HG03442 (cell line): ENCODE measurements around the gene TTC28.

Experiments
- ATAC-seq: cut with Tn5 transposase; IDR thresholded peaks from one replicate; pipeline ENCODE4 v1.9.1; 2021; ENCODE audit warnings: mild to moderate bottlenecking, moderate library complexity; ENCODE audit not compliant: unreplicated experiment

Gene TTC28

DNA sequence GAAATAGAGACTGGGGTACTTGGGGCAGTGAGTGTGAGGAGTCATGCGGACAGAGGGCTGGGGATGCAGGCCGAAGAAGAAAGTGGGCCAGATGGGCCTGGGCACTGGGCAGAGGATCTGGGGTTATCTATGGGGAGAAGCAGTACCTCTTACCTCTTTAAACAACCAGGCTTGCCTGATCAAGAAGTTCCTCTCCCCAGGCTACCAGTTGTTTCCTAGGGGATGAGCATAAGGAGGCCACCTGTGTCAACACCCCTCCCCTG is 662.2 kb downstream of the TTC28 start:
- ATAC-seq: no peak

DNA sequence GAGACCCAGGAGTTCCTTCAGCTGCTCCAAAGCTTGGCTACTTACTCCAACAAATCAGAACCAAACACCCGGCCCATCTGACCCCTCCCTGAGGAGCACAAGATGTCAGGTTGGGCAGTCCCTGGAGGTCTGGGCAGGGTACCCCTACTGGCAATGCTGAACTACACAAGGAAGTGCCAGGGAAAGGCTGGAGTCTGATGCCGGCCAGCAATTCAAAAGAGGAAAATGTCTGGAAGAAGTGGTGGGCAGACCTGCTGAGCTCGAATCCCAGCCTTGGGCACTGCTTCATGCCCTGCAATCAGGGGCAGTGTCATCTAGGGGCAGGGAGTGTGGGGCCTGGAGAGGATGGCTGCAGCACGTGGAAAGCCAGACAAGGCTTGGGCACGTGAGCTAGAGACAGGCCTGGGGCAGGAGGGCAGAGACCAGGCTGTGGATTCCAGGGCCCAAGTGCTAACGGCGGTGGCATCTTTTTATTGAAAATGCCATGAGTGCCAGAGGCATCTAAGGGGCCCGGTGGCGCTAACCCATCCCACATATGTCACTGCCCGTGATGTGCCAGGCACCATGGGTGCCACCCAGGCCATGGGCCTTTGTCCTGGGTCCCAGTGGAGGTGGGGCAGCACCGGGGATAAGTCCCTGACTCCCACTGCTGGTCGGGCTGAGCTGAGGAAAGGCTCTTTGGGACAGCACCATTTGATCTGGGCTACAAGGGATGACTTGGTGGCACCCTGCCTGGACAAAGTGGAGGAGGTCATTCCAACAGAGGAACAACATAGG is 662.7 kb downstream of the TTC28 start:
- ATAC-seq: no peak

GRCh38 chr22:28015676-28016601 is 663.7 kb downstream of the TTC28 start:
- ATAC-seq: no peak

DNA sequence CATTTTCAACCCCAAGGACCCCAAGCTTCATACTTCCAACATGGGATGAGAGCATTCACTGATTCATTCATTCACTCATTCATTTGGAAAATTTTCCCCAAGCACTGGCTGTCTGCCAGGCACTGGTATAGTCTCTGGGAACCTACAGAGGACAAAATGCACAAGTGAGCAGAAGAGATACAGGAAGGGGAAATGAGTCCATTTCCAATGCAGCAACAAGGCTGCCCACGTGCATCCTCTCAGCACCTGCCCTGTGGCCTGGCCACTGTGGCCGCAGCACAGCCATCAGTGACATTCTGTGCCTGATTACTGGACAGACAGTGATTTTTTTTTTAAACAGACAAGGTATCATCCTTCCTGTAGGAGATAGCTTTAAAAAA is 664.6 kb downstream of the TTC28 start:
- ATAC-seq: no peak

DNA sequence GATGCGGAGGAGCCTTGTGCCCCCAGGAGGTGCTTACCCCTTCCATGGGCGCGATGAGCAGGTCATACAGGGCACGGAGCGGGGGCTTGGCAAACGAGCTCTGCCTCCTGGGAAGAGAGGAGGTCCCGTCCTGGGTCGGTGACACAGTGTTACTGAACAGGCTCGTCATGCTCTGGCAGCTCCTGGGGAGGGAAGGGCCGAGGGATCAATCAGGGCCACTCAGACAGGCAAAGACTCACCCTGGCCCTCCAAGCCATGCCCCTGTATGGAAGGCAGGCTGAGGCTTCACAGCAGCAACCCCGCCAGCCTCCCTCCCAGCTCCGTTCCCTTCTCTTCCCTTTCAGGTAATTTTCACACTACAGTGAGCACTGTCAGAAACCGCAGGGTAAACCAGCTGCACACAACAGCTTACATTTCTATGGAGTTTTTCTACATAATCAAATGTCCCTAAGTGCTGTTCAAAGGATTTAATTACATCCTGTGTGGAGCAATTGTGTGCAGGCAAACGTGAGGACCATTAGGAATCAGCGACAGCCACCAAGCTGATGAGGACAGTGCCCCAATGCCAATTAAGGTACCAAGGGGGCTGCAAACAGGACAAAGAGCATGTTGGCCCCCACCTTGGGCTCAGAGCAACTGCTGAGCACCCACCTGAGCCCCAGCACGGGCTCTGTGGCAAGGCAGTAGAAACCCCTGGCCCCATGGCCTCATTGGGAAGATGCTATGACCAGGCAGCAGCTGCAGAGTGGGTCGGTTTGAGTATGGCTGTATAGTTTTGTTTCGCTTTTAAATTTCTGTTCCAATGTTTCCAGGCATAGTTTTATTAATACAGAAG is 665.2 kb downstream of the TTC28 start:
- ATAC-seq: no peak

GRCh38 chr22:28013611-28014010 is 666.0 kb downstream of the TTC28 start:
- no peak for ATAC-seq

- no peak for ATAC-seq
These were observed 666.7 kb downstream of the TTC28 start for GRCh38 chr22:28012832-28013460.

DNA sequence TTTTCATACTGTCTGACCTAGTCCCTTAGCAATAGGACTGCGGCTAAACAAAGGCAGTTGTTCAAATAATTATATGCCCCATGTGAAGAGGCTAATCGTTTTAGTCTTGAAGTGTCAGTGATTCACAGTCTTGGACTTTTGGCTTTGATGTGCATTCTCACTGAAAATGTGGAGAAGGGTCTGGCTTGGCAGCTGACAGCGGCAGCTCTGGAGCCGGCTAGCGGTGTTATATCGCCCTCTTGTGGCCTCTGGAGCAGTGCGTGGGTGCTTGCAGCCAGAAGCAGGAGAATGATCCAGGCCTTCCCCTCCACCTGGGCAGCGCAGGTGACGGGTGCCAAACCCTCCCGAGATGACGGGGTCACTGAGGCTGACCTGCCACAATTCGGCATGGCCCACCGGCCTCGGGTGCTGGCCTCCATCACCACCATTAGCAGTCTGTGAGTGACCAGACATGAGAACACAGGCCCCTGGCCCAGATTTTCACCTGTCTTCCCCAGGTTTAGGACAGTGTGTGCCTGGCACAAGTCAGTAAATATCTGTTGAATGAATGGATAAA is 670.3 kb downstream of the TTC28 start:
- no peak for ATAC-seq

- no peak for ATAC-seq
These were observed 671.0 kb downstream of the TTC28 start for GRCh38 chr22:28008649-28009048.

DNA sequence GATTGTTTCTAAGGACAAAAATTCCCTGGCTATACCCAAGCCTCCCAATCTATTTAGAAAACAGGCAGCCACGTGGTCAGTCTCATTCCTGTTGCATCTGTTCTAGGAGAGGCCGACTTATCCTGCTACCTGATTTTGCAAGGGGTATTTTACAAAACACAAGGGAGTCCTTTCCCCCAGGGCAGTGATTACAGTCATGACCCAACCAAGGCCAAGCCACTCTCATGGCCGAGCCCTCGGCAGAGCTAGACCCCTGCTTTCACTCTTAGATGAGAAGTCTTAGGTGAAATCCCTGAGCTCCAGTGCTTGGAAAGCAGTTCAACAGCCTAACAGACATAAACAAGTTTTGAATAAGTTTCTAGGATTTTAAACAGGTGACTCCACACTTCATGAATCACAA is 671.6 kb downstream of the TTC28 start:
- ATAC-seq: no peak

DNA sequence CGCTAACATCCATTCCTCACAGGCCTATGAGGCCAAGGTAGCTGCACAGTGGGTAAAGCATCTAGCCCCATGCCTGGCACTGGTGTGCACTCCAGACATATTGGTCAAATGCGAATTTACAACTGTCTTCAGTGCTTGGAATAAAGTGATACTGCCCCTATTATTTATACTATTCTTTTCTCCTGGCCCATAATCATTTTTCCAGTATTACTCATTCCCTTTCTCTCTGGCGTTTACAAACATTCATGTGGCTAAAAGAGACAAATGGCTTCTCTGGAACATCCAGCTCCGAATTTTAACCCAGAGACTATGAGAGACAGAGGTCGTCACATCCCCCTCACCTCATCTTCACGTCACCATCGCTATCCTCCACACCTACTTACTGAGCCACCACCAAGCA is 673.4 kb downstream of the TTC28 start:
- ATAC-seq: no peak

DNA sequence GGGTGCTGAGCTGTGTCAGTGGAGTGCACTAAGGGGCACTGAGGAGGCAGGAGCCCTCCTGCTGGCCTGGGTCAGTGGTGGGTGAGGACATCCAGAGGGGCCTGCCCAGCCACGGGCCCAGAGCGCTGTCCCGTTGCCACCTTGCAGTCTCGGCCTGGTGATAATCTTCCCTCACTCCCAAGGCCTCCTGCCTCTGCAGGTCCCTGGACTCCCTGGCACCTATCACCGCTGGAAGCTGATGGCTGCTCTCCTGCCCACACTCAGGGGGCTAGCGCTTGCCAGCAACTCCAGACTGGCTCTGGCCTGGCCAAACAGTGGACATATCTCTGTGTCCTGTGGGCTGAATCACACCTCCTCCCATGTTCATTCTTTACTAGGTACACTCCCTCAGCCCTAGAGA is 674.1 kb downstream of the TTC28 start:
- no peak for ATAC-seq

DNA sequence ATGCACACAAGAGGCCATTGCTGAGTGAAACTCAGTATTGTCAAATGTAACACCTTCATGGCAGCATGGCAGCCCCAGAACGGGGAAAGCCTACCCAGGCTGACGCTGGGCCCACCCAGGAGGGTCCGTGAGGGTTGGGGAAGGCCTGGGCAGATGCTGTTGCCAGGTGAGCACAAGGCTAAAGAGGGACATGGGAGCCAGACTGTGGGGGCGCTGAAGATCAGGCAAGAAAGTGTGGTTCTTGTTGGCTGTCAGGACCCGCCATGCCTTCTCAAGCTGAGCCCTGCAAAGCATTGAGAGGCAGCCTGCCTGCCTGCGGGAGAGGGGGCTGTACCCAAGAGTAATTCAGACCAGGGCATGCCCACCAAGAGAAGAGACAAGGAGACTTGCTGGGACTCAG is 675.6 kb downstream of the TTC28 start:
- ATAC-seq: no peak

DNA sequence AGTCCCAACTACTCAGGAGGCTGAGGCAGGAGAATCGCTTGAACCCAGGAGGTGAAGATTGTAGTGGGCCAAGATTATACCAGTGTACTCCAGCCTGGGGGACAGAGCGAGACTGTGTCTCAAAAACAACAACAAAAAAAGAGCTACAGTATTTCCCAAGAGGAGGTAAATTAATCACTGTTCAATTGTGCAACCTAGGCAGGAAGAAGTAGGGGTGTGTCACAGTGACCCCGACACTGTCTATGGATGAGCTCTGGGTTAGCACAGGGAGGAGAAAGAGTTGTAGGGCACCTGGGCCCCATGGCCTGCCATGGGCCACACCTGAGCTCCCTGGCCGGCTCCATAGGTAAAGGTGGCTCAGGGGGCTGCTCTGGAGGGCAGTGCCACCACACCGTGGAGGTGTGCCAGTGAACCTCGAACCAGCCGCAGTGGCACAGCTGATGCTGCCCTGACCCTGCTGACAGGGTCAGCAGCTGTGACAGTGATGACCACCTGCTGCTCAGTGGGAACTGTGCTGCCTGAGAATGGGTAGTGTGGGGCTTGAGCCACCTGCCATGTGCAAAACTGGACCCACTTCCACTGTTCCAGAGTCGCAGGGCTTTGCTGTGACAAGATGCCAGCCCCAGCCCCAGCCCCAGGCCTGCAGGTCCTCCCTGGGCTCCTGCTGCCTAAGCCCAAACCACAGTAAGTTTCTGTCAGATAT is 676.6 kb downstream of the TTC28 start:
- ATAC-seq: no peak

GRCh38 chr22:28002181-28002700 is 677.4 kb downstream of the TTC28 start:
- no peak for ATAC-seq

DNA sequence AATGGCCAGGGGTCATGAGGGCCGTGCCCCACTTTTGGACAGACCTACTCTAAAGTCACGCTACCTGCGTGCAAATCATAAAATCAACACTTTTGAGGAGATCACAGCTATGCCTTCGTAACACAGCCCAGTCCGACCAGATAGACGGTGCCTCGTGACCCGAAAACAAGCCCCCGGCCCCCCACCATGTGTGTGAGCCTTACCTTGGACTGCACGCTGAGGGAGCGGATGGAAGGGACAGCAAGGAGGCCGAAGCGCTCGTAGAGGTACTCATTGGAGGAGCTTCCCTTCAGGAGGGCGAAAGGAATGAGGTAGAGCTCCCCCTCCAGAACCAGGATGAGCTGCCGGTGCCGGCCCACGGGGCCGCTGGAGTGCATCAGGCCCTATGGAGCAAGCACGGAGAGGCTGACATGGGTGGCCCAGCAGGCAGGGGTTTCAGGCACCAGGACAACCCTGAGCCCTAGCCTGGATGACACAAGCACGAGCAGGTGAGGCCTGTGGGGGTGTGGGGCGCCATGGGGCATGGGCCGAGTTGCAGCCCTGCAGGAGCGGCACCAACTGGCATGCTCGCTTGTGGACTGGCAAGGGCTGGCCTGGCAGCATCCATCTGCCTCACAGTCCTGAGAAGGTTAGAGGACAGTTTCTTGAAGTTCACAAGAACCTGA is 678.3 kb downstream of the TTC28 start:
- no peak for ATAC-seq

GRCh38 chr22:28000361-28000760 is 679.3 kb downstream of the TTC28 start:
- ATAC-seq: no peak

DNA sequence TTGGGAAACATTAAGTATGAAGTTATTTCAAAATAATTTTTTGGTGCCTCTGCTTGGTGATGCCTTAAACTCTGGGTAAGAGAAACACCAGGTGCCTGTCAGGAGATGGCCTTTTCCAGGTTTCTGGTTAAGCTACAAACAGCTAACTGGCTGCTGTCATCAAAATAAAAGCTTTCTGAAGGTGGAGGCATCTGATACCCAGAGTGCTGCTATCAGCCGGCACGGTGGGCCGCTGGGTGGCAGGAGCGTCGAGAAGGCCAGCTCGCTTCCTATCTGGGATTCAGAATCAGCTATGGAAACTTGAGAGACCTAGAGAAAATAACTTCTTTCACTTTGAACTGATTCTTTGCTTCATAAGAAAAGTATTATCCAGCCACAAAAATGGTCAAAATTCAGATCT is 679.8 kb downstream of the TTC28 start:
- ATAC-seq: no peak
